ENCODE measurements around the gene LYRM7.
A peak's percentile ranks its signal among the peaks of the same experiment; 100 is the strongest.

Gene LYRM7

GRCh38 chr5:131217791-131218190, 47.0 kb downstream of the LYRM7 start:
- H3K18ac ChIP-seq (ENCODE audit: low read depth in 1 of 2, low read length in 2 of 2) = peak overlapping the region in 1 of 2 experiments; percentile 40
- H3K4me2 ChIP-seq (ENCODE audit: low read length, poor library complexity, severe bottlenecking) = no peak overlapping the region
- DNase-seq = no peak
- no peak overlapping the region for H2AFZ ChIP-seq (ENCODE audit: low read depth, low read length)
- no peak overlapping the region for H4K91ac ChIP-seq (ENCODE audit: low read length)
- H3K14ac ChIP-seq (ENCODE audit: low read length in 2 of 2) = no peak overlapping the region
- WGBS = 95% methylated on average over 4 of the region's 4 CpGs
- H4K8ac ChIP-seq (ENCODE audit: low read length) = no peak overlapping the region
- H2BK15ac ChIP-seq (ENCODE audit: low read depth, poor library complexity, severe bottlenecking) = no peak overlapping the region
- no peak overlapping the region for H3K4ac ChIP-seq (ENCODE audit: low read depth in 1 of 2, low read length in 2 of 2)
- no peak overlapping the region for H2BK120ac ChIP-seq (ENCODE audit: low read depth, low read length)
- no peaks in the 10 kb centered on the region for H3K79me1 ChIP-seq (replicated peaks; ENCODE audit: low read length, poor library complexity, severe bottlenecking)
- H3K4me3 ChIP-seq (ENCODE audit: insufficient read depth in 1 of 2, low read depth in 1 of 2, low read length in 2 of 2) = no peak overlapping the region
- H3K4me1 ChIP-seq (ENCODE audit: control insufficient read depth, insufficient read depth, low read depth, low read length) = peaks cover 2% of the 10 kb centered on the region
- H2BK12ac ChIP-seq (ENCODE audit: low read length in 2 of 2) = no peak overlapping the region
- H3K27ac ChIP-seq (ENCODE audit: low read length, poor library complexity, severe bottlenecking) = no peak overlapping the region
- H3K9me3 ChIP-seq (ENCODE audit: control insufficient read depth, low read length) = no peaks in the 10 kb centered on the region
- H2AK5ac ChIP-seq (ENCODE audit: low read length, severe bottlenecking) = no peak overlapping the region
- H2BK5ac ChIP-seq (ENCODE audit: low read depth, low read length, poor library complexity, severe bottlenecking) = no peak overlapping the region
- no peak overlapping the region for H3K23ac ChIP-seq (ENCODE audit: low read length in 2 of 2)
- no peaks in the 10 kb centered on the region for H3K36me3 ChIP-seq (ENCODE audit: control insufficient read depth in 1 of 2, insufficient read depth in 2 of 2, low read depth in 1 of 2, low read length in 2 of 2)
- H3K27me3 ChIP-seq (ENCODE audit: control insufficient read depth in 1 of 2, insufficient read depth in 1 of 2, low read length in 2 of 2) = no peaks in the 10 kb centered on the region
- no peak overlapping the region for H3K9ac ChIP-seq (ENCODE audit: low read length)

GRCh38 chr5:131218392-131218791, 47.6 kb downstream of the LYRM7 start:
- Histone ChIP-seq H2BK5ac (ENCODE audit: low read depth, low read length, poor library complexity, severe bottlenecking) (no peak overlapping the region), H3K18ac (ENCODE audit: low read depth in 1 of 2, low read length in 2 of 2) (no peak overlapping the region), H4K91ac (ENCODE audit: low read length) (no peak overlapping the region), H3K79me1 (replicated peaks; ENCODE audit: low read length, poor library complexity, severe bottlenecking) (no peaks in the 10 kb centered on the region), H3K4me2 (ENCODE audit: low read length, poor library complexity, severe bottlenecking) (no peak overlapping the region), H2BK12ac (ENCODE audit: low read length in 2 of 2) (no peak overlapping the region), H3K14ac (ENCODE audit: low read length in 2 of 2) (no peak overlapping the region), H3K4ac (ENCODE audit: low read depth in 1 of 2, low read length in 2 of 2) (no peak overlapping the region), H2BK15ac (ENCODE audit: low read depth, poor library complexity, severe bottlenecking) (no peak overlapping the region), H3K27ac (ENCODE audit: low read length, poor library complexity, severe bottlenecking) (no peak overlapping the region), H3K9me3 (ENCODE audit: control insufficient read depth, low read length) (no peaks in the 10 kb centered on the region), H3K4me1 (ENCODE audit: control insufficient read depth, insufficient read depth, low read depth, low read length) (peaks cover 2% of the 10 kb centered on the region), H4K8ac (ENCODE audit: low read length) (no peak overlapping the region), H3K4me3 (ENCODE audit: insufficient read depth in 1 of 2, low read depth in 1 of 2, low read length in 2 of 2) (no peak overlapping the region), H2AFZ (ENCODE audit: low read depth, low read length) (no peak overlapping the region), H2AK5ac (ENCODE audit: low read length, severe bottlenecking) (no peak overlapping the region), H3K23ac (ENCODE audit: low read length in 2 of 2) (no peak overlapping the region), H3K36me3 (ENCODE audit: control insufficient read depth in 1 of 2, insufficient read depth in 2 of 2, low read depth in 1 of 2, low read length in 2 of 2) (no peaks in the 10 kb centered on the region), H2BK120ac (ENCODE audit: low read depth, low read length) (no peak overlapping the region), H3K9ac (ENCODE audit: low read length) (no peak overlapping the region), H3K27me3 (ENCODE audit: control insufficient read depth in 1 of 2, insufficient read depth in 1 of 2, low read length in 2 of 2) (no peaks in the 10 kb centered on the region)
- 100% methylated on average over 1 of the region's 4 CpGs for WGBS
- DNase-seq = peak; percentile 58

GRCh38 chr5:131220566-131220965, 49.8 kb downstream of the LYRM7 start:
- Histone ChIP-seq H3K18ac (ENCODE audit: low read depth in 1 of 2, low read length in 2 of 2) (no peak overlapping the region), H3K4me3 (ENCODE audit: insufficient read depth in 1 of 2, low read depth in 1 of 2, low read length in 2 of 2) (no peak overlapping the region), H3K14ac (ENCODE audit: low read length in 2 of 2) (no peak overlapping the region), H3K23ac (ENCODE audit: low read length in 2 of 2) (no peak overlapping the region), H3K79me1 (replicated peaks; ENCODE audit: low read length, poor library complexity, severe bottlenecking) (no peaks in the 10 kb centered on the region), H3K4ac (ENCODE audit: low read depth in 1 of 2, low read length in 2 of 2) (no peak overlapping the region), H3K36me3 (ENCODE audit: control insufficient read depth in 1 of 2, insufficient read depth in 2 of 2, low read depth in 1 of 2, low read length in 2 of 2) (no peaks in the 10 kb centered on the region), H2BK15ac (ENCODE audit: low read depth, poor library complexity, severe bottlenecking) (no peak overlapping the region), H2AFZ (ENCODE audit: low read depth, low read length) (no peak overlapping the region), H3K27me3 (ENCODE audit: control insufficient read depth in 1 of 2, insufficient read depth in 1 of 2, low read length in 2 of 2) (no peaks in the 10 kb centered on the region), H2BK120ac (ENCODE audit: low read depth, low read length) (no peak overlapping the region), H3K9me3 (ENCODE audit: control insufficient read depth, low read length) (no peaks in the 10 kb centered on the region), H3K4me1 (ENCODE audit: control insufficient read depth, insufficient read depth, low read depth, low read length) (peaks cover 2% of the 10 kb centered on the region), H2BK5ac (ENCODE audit: low read depth, low read length, poor library complexity, severe bottlenecking) (no peak overlapping the region), H2BK12ac (ENCODE audit: low read length in 2 of 2) (no peak overlapping the region), H2AK5ac (ENCODE audit: low read length, severe bottlenecking) (no peak overlapping the region), H4K91ac (ENCODE audit: low read length) (no peak overlapping the region), H3K9ac (ENCODE audit: low read length) (no peak overlapping the region), H3K27ac (ENCODE audit: low read length, poor library complexity, severe bottlenecking) (no peak overlapping the region), H3K4me2 (ENCODE audit: low read length, poor library complexity, severe bottlenecking) (no peak overlapping the region), H4K8ac (ENCODE audit: low read length) (no peak overlapping the region)
- WGBS = 76% methylated on average over 3 of the region's 7 CpGs
- no peak for DNase-seq

GRCh38 chr5:131221008-131221703, 50.4 kb downstream of the LYRM7 start:
- H3K4ac ChIP-seq (ENCODE audit: low read depth in 1 of 2, low read length in 2 of 2) = no peak overlapping the region
- H2AK5ac ChIP-seq (ENCODE audit: low read length, severe bottlenecking) = no peak overlapping the region
- no peak overlapping the region for H3K18ac ChIP-seq (ENCODE audit: low read depth in 1 of 2, low read length in 2 of 2)
- no peak for DNase-seq
- no peaks in the 10 kb centered on the region for H3K36me3 ChIP-seq (ENCODE audit: control insufficient read depth in 1 of 2, insufficient read depth in 2 of 2, low read depth in 1 of 2, low read length in 2 of 2)
- H2BK120ac ChIP-seq (ENCODE audit: low read depth, low read length) = no peak overlapping the region
- H3K23ac ChIP-seq (ENCODE audit: low read length in 2 of 2) = no peak overlapping the region
- H4K91ac ChIP-seq (ENCODE audit: low read length) = no peak overlapping the region
- no peak overlapping the region for H3K9ac ChIP-seq (ENCODE audit: low read length)
- H2AFZ ChIP-seq (ENCODE audit: low read depth, low read length) = no peak overlapping the region
- H3K27me3 ChIP-seq (ENCODE audit: control insufficient read depth in 1 of 2, insufficient read depth in 1 of 2, low read length in 2 of 2) = no peaks in the 10 kb centered on the region
- H3K9me3 ChIP-seq (ENCODE audit: control insufficient read depth, low read length) = no peaks in the 10 kb centered on the region
- H3K4me1 ChIP-seq (ENCODE audit: control insufficient read depth, insufficient read depth, low read depth, low read length) = peaks cover 2% of the 10 kb centered on the region
- H3K4me2 ChIP-seq (ENCODE audit: low read length, poor library complexity, severe bottlenecking) = no peak overlapping the region
- H2BK15ac ChIP-seq (ENCODE audit: low read depth, poor library complexity, severe bottlenecking) = no peak overlapping the region
- no peak overlapping the region for H3K14ac ChIP-seq (ENCODE audit: low read length in 2 of 2)
- no peak overlapping the region for H3K27ac ChIP-seq (ENCODE audit: low read length, poor library complexity, severe bottlenecking)
- H4K8ac ChIP-seq (ENCODE audit: low read length) = no peak overlapping the region
- H2BK12ac ChIP-seq (ENCODE audit: low read length in 2 of 2) = no peak overlapping the region
- no peak overlapping the region for H2BK5ac ChIP-seq (ENCODE audit: low read depth, low read length, poor library complexity, severe bottlenecking)
- H3K79me1 ChIP-seq (replicated peaks; ENCODE audit: low read length, poor library complexity, severe bottlenecking) = no peaks in the 10 kb centered on the region
- H3K4me3 ChIP-seq (ENCODE audit: insufficient read depth in 1 of 2, low read depth in 1 of 2, low read length in 2 of 2) = no peak overlapping the region
- 98% methylated on average over 9 of the region's 10 CpGs for WGBS
